ENCODE data around the gene CDK14. TPM values are rescaled to one million over a fixed set of nuclear protein-coding genes. Genes with fewer than 3 reads are reported as not detected.

Gene CDK14
- total RNA-seq, 6 donors from 2014 or later: 21.7 to 53.4 (median 37.1) TPM

DNA sequence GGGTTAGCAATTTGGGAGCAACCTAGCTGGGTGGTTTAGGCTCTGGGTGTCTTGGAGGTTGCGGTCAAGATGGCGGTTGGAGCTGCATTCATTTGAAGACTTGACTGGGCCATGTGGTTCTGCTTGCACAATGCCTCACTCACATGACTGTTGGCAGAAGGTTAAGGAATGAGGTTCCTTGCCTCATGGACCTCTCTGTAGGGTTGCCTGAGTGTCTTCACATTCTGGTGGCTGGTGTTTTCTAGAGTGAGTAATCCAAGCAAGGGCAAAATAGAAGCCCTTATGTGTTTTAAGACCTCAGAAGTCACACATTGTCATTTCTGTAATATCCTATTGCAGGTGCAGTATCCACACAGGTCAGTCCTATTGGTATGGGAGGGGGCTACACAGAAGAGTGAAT, 52.0 kb downstream of the CDK14 start:
- ATAC-seq (ENCODE audit: low FRiP score in 2 of 2) (no peak), DNase-seq (no peak)
- Histone ChIP-seq H3K4me1 (peaks cover 0 to 3% (median 0%) of the 10 kb centered on the region in 4 donors), H3K27ac (no peak overlapping the region), H3K4me3 (no peak overlapping the region), H3K36me3 (no peaks in the 10 kb centered on the region), H3K9me3 (no peaks in the 10 kb centered on the region), H3K27me3 (no peaks in the 10 kb centered on the region)
- 98 to 100% methylated on average over 2 of the region's 2 CpGs for WGBS, 2 donors
- no peak for TF ChIP-seq POLR2A (IDR thresholded peaks at IDR 0.05)
- TF ChIP-seq, protein P1, sequence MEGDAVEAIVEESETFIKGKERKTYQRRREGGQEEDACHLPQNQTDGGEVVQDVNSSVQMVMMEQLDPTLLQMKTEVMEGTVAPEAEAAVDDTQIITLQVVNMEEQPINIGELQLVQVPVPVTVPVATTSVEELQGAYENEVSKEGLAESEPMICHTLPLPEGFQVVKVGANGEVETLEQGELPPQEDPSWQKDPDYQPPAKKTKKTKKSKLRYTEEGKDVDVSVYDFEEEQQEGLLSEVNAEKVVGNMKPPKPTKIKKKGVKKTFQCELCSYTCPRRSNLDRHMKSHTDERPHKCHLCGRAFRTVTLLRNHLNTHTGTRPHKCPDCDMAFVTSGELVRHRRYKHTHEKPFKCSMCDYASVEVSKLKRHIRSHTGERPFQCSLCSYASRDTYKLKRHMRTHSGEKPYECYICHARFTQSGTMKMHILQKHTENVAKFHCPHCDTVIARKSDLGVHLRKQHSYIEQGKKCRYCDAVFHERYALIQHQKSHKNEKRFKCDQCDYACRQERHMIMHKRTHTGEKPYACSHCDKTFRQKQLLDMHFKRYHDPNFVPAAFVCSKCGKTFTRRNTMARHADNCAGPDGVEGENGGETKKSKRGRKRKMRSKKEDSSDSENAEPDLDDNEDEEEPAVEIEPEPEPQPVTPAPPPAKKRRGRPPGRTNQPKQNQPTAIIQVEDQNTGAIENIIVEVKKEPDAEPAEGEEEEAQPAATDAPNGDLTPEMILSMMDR (IDR thresholded peaks at IDR 0.05): no peak
- TF ChIP-seq POLR2AphosphoS5 (IDR thresholded peaks at IDR 0.05): no peak
- no peak for TF ChIP-seq EP300 (IDR thresholded peaks at IDR 0.05)

DNA sequence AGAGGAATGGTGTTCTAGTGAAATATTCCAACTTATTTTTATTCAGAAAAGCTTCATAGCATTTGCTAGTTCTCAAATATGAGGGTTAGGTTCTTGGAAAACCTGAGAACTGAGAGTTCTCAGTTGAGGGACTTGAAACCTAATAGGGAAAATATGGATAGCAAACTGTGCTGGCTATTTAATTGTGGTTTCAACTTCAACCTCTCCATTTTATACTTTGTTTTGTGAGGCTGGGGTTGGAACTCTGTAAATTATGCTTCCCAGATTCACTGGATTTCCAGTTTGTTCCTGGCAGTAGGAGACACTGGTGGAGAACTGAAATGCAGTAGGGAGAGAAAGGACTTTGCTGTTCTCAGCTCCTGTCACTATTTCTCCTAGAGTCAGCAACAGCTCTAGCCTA, 52.7 kb downstream of the CDK14 start:
- Histone ChIP-seq H3K4me3 (no peak overlapping the region), H3K36me3 (no peaks in the 10 kb centered on the region), H3K27ac (no peak overlapping the region), H3K4me1 (peaks cover 0 to 3% (median 0%) of the 10 kb centered on the region in 4 donors), H3K9me3 (no peaks in the 10 kb centered on the region), H3K27me3 (no peaks in the 10 kb centered on the region)
- TF ChIP-seq EP300 (IDR thresholded peaks at IDR 0.05): no peak
- TF ChIP-seq POLR2A (IDR thresholded peaks at IDR 0.05): no peak
- no peak for TF ChIP-seq POLR2AphosphoS5 (IDR thresholded peaks at IDR 0.05)
- TF ChIP-seq, protein P1 (IDR thresholded peaks at IDR 0.05): no peak
- ATAC-seq (ENCODE audit: low FRiP score in 2 of 2) (no peak), DNase-seq (no peak)

DNA sequence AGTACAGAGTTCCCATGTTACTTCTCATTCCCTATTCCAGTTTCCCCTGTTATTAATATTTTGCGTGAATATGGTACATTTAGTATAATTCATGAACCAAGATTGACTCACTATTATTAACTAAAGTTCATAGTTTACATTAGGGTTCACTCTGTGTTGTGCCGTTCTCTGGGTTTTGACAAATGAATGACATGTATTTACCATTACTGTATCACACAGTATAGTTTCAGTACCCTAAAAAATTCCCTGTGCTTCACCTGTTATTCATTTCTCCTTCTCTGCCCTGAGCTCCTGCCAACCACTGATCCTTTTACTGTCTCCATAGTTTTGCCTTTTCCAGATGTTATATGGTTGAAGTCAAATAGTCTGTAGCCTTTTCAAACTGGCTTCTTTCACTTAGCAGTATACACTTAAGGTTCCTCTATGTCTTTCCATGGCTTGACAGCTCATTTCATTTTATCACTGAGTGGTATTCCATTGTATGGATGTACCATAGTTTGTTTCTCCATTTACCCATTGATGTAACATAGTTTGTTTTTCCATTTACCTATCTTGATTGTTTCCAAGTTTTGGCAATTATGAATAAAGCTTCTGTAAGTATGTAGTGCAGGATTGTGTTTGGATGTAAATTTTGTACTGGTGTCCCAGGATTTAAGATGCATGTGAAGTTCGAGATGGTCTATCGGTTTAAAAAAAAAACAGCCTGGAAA, 58.8 kb downstream of the CDK14 start:
- TF ChIP-seq, protein P1 (IDR thresholded peaks at IDR 0.05): no peak
- TF ChIP-seq POLR2A (IDR thresholded peaks at IDR 0.05) (no peak), POLR2AphosphoS5 (IDR thresholded peaks at IDR 0.05) (no peak), EP300 (IDR thresholded peaks at IDR 0.05) (no peak)
- WGBS, 2 donors: 91 to 93% methylated on average over 4 of the region's 4 CpGs
- H3K36me3 ChIP-seq: no peaks in the 10 kb centered on the region
- H3K27ac ChIP-seq: no peak overlapping the region
- ATAC-seq (ENCODE audit: low FRiP score in 2 of 2): no peak
- no peaks in the 10 kb centered on the region for H3K27me3 ChIP-seq
- H3K9me3 ChIP-seq: no peaks in the 10 kb centered on the region
- H3K4me3 ChIP-seq: no peak overlapping the region
- no peak for DNase-seq
- peaks cover 0 to 9% (median 0%) of the 10 kb centered on the region in 4 donors for H3K4me1 ChIP-seq

DNA sequence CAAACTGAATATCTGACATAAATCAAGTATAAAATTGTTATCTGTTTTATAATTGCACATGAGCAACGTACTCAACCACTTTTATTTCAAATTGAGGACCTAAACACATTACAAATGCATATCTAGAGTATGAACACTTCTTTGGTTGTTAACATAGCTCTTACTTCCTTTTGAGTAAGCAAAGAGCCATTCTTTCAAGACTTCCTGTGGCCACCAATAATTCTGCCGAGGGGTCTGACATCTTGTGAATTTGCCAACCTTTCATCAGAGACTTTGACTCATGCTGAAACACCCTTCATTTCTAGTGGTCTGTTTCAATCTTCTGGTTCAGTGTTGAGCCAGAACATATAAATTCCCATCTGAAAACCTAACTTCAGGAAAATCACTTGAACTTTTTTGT, 59.4 kb downstream of the CDK14 start:
- no peaks in the 10 kb centered on the region for H3K36me3 ChIP-seq

DNA sequence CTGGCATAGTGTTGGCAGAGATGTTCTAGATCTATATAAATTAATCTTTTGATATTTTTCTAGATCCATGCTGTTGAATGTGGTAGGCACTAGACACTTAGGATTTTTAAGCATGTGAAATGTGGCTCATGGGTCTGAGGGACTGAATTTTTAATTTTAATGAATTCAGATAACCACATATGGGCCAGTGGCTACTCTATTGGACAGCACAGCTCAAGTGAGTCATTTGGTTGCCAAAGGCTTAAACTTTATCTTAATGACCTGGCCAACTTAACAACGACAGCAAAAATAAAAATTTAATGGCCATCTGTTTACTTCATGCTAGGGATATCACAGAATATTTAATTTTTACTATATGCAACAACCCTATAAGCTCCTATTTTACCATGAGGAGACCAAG, 61.4 kb downstream of the CDK14 start:
- no peak for ATAC-seq (ENCODE audit: low FRiP score in 2 of 2)
- Histone ChIP-seq H3K4me3 (no peak overlapping the region), H3K27ac (no peak overlapping the region), H3K4me1 (peaks cover 0 to 20% (median 10%) of the 10 kb centered on the region in 4 donors), H3K9me3 (no peaks in the 10 kb centered on the region), H3K36me3 (no peaks in the 10 kb centered on the region), H3K27me3 (no peaks in the 10 kb centered on the region)
- TF ChIP-seq, protein P1 (IDR thresholded peaks at IDR 0.05): no peak
- TF ChIP-seq EP300 (IDR thresholded peaks at IDR 0.05): no peak
- no peak for TF ChIP-seq POLR2A (IDR thresholded peaks at IDR 0.05)
- no peak for TF ChIP-seq POLR2AphosphoS5 (IDR thresholded peaks at IDR 0.05)
- no peak for DNase-seq
- WGBS, 2 donors: 81 to 91% methylated on average over 1 of the region's 1 CpG

More for the DNA sequence above, 59.4 kb downstream of the CDK14 start:
- WGBS, 2 donors: 12 to 22% methylated on average over 2 of the region's 2 CpGs
- no peaks in the 10 kb centered on the region for H3K9me3 ChIP-seq
- no peaks in the 10 kb centered on the region for H3K27me3 ChIP-seq
- peaks cover 0 to 9% (median 0%) of the 10 kb centered on the region in 4 donors for H3K4me1 ChIP-seq
- no peak for ATAC-seq (ENCODE audit: low FRiP score in 2 of 2)
- DNase-seq: no peak
- H3K4me3 ChIP-seq: no peak overlapping the region
- H3K27ac ChIP-seq: no peak overlapping the region
- no peak for TF ChIP-seq EP300 (IDR thresholded peaks at IDR 0.05)

Measured in upper lobe of left lung (tissue), 6 donors.